ENCODE data around the gene ANTKMT.
"Not testable (repeated sequence)": the region's sequence is repeated elsewhere in the genome, so short reads cannot be mapped to it uniquely, and the experiment has no call there.

Gene ANTKMT

DNA sequence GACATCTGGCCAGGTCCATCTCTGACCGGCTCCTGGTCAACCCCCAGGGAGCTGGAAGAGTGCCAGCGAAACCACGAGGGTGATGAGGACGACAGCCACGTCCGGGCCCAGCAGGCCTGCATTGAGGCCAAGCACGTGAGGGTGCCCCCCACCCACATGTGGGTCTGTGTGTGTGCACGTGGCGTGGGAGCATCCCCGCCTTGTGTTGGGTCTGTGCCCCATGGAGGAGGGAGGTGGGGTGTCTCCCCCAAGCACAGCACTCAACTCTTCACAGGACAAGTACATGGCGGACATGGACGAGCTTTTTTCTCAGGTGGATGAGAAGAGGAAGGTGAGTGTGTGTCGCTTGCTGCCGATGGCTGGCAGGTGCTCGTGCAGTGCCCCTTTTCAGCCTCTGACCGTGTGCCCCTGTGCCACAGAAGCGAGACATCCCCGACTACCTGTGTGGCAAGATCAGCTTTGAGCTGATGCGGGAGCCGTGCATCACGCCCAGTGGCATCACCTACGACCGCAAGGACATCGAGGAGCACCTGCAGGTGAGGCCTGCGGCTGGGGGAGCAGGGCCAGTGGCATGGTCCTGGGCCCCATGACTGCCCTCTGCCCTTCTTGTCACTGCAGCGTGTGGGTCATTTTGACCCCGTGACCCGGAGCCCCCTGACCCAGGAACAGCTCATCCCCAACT, 39.1 kb upstream of the ANTKMT start:
- no peak for DNase-seq (ENCODE audit: low read depth)

DNA sequence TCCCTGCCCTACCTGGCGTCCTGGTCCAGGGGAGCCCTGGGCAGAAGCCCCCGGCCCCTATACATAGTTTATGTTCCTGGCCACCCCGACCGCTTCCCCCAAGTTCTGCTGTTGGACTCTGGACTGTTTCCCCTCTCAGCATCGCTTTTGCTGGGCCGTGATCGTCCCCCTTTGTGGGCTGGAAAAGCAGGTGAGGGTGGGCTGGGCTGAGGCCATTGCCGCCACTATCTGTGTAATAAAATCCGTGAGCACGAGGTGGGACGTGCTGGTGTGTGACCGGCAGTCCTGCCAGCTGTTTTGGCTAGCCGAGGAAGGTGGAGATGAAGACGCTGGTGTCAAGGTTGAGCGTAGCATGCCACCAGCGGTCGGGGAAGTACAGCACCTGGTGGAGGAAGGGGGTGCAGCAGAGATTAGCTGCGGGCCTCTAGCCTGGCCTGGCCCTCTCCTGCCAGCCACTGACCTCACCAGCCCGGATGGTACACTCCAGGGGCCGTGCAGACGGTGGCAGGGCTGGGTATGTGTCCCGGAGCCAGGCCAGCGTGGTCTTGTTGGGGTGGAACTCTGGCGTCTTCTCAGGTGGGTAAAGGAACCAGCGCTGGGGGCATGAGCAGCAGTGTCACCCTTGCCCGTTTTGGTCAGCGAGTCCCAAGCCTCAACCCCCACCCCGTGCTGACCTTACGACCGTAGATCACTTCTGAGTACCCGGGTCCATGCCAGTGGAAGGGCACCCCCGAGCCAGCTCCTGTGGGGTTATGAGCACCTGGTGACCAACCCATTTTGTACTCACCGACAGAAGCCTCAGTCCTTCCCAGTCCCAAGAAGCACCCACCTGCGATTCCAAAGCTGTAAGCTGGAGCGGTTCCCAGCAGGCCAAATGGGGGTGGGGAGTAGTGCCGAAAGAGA, 38.2 kb upstream of the ANTKMT start:
- DNase-seq (ENCODE audit: low read depth): no peak

DNA sequence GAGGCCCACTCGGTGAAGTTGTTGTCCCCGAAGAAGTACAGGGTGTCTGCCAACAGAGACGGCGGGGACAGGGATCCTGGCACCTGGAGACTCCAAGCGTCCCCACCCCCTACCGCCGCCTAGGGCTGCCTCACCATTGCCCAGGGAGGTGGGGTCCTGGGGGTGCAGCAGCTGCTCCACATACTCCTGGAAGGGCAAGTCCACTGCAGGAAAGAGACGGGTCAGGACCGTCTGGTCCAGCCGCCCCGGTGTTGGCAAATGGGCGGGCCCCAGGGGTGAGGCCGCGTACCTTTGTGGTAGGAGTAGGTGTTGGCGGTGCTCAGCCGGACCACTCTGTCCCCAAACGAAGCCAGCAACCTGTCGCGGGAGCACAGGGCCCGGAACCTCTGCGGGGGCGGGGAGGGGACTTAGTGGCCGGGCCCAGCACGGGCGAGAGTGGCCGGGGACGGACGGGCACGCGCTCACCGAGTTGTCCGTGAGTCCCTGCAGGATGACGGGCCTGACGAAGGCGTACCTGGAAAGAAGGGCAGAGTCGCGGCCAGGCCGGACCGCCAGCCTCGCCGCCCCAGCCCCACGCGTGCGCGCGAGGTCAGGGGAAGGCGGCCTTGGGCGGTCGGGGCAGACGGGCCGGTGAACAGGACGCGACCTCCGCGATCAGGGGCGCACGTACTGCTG, 37.4 kb upstream of the ANTKMT start:
- no peak for DNase-seq (ENCODE audit: low read depth)

DNA sequence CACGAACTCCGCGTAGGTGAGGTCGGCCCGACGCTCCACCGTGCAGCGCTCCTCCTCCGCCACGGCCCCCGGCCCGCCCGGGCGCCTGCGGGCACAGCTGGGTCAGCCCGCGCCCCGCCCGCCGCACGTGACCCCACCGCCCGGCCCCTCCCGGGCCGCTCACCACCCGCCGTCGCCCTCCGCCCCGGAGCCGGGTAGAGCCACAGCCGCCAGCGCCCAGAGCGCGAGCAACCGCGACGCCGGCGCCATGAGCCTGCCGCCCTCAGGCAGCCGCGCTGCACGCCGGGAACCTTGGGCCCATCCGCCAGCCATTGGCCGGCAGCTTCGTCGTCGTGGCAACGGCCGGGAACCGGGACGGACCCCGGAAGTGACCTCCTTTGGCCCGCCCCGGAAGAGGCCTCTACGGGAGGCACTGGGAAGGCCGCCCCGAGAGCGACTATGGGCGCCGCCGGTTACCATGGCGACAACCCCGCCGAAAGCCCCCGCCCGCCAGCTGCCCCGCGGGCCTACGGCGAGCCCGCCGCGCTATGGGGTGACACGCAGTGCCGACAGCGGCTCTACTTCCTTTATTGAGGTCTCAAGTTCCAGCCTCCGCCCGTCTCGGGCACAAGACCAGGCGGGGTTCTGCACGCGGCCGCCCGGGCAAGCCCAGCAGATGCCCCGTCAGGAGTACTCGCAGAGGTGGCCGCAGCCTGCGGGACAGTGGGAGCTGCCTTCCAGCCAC, 36.7 kb upstream of the ANTKMT start, which contains the start of gene JMJD8:
JMJD8 (minus strand) TSS at position 264 of the 724 bp plus-strand sequence; CDS start at position 249, 15 bp downstream.
- DNase-seq (ENCODE audit: low read depth): peak; percentile 96

DNA sequence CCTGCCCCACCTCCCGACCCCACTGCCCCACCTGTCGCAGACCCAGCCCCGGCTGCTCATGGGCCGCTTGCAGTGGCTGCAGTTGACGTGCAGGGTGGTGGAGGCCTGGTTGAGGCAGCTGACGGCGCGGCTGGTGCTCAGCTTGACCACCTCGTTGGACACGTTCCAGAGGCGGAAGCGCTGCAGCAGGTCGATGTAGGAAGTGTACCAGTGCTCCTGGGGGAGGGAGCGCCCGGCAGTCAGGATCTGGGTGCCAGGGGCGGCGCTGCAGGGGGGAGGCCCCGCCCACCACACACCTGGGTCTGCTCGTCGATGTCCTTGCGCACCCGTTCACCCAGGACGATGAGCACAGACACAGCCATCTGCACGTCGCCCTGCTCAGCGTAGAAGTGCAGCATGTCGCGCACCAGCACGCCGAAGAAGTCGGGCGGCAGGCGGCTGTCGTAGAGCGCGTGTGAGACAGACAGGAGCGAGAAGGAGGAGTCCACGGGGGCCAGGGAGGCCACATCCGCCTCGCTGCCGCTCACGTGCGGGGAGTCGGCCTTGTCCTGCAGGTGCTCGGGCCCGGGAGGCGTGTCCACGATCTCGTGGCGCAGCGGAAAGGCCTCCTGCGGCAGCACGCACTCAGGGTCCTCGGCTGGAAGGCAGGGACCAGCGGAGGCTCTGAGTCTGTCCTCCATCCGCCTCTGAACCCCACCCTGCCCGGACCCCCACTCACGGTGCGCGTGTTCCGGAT, 35.8 kb upstream of the ANTKMT start:
- no peak for DNase-seq (ENCODE audit: low read depth)

DNA sequence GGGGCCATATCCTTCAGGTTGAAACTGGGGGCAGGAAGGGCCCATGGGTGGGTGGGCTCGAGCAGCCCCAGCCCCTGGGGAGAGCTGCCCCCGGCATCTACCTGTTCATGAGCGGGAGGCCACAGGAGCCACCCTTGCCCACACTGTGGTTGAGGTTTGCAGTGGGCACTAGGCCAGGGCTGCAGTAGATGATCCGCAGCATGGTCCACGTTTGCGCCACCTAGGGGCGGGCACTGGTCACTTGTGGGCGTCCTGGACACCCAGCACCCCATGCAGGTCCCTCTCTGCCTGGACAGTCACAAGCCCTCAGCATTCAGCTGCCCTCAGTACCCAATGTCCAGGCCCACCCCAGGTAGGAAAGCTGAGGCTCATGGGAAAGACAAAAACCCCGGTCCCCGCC, 35.0 kb upstream of the ANTKMT start:
- DNase-seq (ENCODE audit: low read depth): no peak

DNA sequence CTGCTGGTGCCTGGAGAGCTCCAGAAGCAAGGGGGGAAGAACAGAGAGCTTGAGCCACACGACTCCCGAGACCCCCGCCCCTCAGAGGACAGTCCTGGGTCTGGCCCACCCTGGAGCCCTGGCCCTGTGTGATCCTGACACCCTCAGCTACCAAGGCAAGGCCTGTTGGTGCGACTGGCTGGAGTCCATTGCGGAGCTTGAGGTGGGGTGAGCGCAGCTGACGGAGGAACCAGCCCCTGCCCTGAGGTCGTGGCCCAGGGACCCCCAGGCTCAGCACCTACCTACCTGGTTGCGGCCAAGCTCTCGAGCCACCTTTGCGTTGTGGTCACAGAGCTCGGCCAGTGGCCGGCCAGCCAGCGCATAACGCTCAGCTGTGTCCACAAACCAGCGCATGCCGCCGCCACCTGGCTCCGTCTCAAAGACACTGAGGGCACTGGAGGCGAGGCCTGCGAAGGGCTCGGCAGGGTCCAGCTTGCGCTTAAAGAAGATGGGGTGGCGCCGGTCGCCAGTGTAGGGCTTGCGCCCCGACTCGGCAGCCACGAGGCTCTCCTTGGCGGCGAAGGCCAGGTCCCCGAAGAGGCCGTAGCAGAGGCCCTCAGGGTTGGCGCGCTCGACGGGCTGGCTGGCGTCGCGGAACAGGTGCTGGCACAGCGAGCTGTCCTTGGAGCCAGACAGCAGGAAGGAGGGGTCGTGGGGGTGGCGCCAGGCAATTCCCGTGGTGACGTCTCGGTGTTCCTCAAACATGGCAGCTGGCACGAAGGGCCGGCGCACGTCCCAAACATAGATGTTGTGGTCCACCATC, 34.3 kb upstream of the ANTKMT start:
- no peak for DNase-seq (ENCODE audit: low read depth)

DNA sequence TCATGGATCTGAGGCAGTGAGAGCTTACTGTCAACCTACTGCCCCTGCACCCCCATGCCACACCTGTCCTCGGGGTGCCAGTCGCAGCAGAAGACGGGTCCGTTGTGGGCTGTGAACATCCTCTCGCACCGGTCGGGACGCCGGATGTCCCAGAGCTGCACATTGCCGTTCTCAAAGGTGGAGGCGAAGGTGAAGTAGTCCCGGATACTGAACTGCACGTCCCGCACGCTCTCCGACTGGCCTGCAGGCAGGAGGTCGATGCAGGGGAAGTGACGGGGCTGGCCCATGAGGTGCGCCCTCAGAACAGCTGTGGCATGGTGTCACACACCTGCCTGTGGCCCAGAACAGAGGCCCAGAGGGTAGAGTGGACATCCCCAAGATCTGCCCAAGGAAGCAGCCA, 33.4 kb upstream of the ANTKMT start:
- DNase-seq (ENCODE audit: low read depth): no peak

DNA sequence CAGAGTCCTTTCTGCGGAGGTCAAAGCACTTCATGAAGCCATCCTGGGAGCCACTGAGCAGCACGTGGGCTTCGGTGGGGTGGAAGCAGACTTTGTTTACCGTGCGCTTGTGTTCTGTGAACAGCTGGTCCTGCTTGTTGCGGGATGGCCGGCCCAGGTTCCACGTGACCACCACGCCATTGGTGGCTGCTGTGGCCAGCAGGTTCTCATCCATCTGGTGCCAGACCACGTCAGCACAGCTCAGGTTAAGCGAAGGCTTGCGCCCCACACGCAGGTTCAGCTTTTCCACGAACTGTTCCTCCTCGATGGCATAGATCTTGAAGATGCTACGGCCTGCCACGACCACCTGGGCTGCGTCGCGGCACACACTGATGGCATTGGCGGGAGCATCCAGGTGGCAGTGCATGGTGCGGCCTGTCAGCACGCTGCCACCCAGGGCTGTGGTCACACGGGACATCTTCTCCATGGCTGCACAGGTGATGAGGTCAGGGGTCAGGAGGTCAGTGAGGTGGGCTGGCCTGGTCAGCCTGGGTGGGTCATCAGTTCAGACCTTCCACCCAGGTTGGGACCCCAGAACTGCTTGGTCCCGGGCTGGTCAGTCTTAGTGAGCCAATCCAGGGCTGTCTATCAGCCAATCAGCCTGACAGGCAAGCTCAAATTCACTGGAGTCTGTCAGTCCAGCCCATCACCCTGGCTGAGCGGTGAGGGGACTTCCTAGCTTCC, 31.6 kb upstream of the ANTKMT start:
- no peak for DNase-seq (ENCODE audit: low read depth)

DNA sequence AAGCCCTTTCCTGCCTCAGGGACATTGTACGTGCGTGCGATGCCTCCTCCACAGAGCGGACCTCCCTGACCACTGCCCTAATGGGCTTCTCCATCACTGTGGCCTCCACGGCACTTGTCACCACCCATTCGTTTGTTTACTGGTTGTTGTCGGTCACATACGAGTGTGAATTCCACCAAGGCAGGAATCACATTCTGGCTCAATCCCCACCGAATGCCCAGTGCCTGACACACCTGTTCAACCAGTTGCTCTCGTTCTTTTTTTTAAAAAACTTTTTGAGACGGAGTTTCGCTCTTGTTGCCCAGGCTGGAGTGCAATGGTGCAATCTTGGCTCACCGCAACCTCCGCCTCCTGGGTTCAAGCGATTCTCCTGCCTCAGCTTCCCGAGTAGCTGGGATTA, 29.7 kb upstream of the ANTKMT start:
- not testable (repeated sequence) for DNase-seq (ENCODE audit: low read depth)

DNA sequence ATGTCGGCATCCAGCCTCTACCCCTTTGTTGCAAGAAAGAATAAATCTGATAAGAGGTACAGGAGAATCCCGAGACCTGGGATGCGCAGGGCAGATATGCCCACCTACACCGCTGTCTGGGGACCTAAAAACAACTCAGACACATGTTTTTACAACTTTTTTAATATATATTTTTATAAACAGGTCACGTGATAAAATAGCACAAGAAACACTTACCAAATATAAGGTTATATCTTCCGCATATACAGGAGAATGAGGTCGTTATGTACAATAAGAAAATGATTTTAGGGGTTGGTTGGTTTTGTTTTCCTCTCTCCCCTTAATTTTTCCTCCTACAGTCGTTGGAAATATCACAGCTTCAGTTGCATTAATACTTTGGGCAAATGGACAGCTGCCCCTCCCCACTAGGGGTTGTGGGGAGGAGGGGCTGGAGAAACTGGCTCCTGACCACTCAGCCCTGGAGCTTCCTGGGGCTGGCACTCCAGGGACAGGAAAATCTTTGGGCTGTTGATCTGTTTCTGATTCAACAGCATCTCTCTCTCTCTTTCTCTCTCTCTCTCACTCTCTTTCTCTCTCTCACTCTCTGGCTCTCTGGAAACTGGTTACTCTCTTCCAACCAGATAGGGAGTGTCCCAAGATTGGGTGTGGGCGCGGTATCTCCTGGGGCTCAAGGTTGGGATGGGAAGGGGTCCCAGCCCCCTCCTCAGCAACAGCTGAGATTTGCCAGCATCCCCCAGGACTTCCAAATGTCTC, 28.4 kb upstream of the ANTKMT start:
- DNase-seq (ENCODE audit: low read depth): no peak

DNA sequence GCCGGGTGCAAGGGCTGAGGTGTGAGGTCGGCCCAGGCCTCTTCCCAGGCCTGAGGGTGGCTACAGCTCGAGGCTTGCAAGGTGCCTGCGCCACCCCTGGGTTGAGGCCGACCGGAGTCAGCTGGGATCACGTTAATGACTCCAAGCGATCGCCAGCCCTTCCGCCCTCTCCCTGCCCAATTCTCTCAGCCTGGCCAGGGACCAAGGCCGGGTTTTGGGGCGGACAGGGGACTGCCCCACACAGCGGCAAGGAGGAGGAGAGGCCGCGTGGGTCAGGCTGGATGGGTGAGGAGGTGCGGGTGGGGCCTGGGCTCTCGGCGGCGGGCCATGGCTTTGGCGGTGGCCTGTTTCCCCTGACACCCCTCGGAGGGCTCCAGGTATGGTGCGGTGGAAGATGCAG, 27.6 kb upstream of the ANTKMT start:
- DNase-seq (ENCODE audit: low read depth): no peak

DNA sequence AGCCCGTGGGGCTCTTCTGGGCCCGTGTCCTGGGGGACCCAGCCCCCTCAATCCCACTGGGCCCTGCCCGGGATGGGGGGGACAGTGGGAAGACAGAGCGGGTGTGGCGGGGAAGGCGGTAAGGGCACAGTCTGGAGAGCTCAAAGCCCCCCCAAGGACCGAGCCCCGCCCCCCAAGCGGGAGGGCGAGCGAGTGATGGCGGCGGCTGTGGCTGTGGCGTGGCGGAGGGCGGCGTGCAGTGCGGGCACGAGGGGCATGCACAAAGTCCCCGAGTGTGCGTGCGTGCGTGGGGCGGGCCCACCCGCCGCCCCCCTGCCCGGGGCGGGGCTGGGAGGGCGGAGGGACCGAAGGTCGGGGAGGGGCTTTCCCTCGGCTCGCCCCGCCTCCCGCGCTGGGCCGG, 27.2 kb upstream of the ANTKMT start:
- no peak for DNase-seq (ENCODE audit: low read depth)

DNA sequence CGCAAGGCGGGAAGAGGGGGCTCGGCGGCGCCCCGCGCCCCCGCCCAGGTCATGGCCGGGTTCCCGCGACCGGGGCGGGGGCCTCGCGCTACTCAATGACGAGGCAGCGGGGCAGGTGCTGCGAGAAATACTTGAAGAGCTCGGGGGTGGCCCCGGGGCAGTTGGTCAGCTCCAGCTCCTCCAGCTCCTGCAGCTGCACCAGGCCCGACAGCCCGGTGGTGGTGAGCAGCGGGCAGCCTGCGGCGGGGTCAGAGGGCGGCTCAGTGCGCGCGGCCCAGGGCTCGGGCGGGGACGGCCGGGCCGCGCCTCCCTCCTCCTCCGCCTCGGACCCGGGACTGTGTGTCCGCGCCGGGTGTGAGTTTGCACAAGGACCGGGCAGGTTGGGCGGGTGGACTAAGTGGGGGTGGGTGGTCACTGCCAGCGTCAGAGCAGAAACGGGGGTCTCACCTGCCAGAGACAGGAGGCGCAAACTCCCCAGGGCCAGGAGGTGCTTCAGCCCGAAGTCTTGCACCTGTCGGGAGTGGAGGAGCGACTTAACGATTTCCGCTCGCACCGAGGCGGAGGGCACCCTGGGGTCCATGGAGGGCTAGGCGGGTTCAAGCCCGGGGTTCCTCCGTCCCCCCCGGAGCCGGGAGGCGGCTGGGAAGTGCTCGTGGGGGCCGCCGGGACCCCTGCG, 26.6 kb upstream of the ANTKMT start:
- no peak for DNase-seq (ENCODE audit: low read depth)

DNA sequence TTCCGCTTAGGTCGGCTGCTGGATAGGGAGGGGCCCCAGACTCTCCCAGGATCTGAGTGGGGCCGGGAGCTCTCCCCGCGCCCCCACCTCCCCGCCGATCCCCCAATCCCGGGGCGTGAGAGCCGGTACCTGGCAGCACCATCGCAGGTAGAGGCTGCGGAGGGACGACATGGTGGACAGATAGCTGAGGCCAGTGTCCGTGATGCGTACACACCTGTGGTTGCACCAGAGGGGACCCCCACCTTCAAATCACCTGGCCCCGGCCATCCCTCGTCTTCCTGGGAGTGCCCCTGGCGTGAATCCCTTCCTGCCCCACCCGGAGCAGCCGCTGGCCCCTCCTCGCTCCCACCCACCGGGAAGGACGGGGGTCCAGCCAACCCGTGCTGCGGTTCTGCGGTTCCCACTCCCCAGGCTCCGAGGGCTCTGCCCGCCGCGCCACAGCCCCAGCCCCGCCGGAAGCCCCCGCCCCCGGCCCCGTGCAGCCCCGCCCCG, 26.0 kb upstream of the ANTKMT start:
- no peak for DNase-seq (ENCODE audit: low read depth)

DNA sequence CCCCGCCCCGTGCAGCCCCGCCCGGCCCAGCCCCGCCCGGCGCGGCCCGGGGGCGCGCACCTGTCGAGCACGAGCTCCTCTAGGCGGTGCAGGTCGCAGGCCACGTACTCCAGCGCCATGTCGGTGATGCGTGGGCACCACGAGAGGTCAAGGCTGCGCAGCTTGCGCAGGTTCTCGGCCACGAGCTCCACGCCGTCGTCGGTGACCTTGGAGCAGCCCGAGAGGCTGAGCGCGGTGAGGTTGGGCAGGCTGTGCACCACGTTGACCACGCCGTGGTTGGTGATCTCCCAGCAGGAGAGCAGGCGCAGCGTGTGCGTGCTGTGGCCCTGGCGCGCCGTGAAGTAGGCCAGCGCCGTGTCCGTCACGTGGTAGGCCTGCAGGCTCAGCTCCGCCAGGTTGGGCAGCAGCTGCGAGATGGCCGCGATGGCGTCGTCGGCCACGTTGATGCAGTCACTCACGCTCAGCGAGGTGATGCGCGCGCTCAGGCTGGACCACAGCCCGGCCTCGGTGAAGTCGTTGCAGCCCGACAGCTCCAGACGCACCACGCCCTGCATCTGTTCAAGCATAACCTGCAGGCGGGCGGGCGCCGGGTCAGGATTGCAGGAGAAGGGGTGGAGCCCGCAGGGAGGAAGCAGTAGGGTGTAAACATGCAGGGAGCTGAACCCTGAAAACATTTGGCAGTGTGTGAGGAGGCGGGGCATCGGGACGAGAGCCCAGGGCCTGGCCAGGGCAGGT, 25.4 kb upstream of the ANTKMT start:
- no peak for DNase-seq (ENCODE audit: low read depth)

DNA sequence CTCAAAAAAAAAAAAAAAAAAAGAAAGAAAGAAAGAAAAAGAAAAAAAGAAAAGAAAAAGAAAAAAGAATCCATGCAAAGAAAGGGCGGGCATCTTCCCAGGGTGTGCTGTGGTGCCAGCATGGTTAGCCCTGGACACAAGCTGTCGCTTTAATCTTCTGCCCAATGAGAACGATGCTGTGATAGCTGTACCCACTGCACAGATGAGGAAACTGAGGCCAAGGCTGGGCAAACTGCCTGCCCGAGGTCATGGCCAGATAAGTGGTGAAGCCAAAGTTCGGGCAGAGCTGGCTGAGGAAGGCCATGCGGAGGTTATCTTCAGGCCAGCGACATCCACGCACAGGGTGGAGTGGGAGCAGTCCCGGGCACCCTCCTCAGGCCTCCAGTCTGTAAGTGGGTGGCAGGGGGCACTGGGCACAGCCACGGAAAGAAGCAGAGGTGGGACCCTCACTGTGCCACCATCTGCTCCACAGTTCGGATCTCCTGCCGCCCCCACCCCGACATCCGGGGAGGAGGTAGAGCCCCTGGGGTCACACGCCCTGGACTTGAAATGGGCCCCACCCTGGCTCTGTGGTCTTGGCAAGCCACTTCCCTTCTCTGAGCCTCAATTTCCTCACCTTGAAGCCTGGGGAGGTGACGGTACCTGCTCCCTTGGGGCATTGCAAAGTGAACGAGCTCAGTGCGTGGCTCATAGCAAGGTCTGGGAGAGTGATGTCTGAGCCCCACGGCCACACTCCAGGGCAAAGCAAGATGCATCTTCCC, 21.9 kb upstream of the ANTKMT start:
- no peak for DNase-seq (ENCODE audit: low read depth)
